Spleen (tissue), 11 donors: Measurements from ENCODE around the gene MCRIP1. TPM values are rescaled to one million over a fixed set of nuclear protein-coding genes. Genes with fewer than 3 reads are reported as not detected.

Experiments
- DNase-seq: peaks from one replicate; pipeline ENCODE4 v3.0.0-alpha.2; 2020
- H3K27ac ChIP-seq, 8 donors: fragments of 200-600 bp; sonication (generic) in 7 of 8; 1 replicate in 4 of 8; 2 replicates in 4 of 8; pipeline versions ENCODE4 v1.5.0 to v1.8.0; 2016 to 2021; ENCODE audit warnings: inconsistent platforms in 4 of 8, mild to moderate bottlenecking in 4 of 8, moderate library complexity in 1 of 8
- H3K27me3 ChIP-seq, 7 donors: fragments of 200-600 bp; sonication (generic) in 6 of 7; replicated peaks in 1 of 7; 1 replicate in 4 of 7; 2 replicates in 3 of 7; pipeline versions ENCODE4 v1.5.0 to v1.8.0; 2016 to 2021; ENCODE audit warnings: inconsistent platforms in 3 of 7, mild to moderate bottlenecking in 1 of 7
- H3K36me3 ChIP-seq, 6 donors: fragments of 200-600 bp; sonication (generic) in 5 of 6; 1 replicate in 4 of 6; 2 replicates in 2 of 6; pipeline versions ENCODE4 v1.5.0 to v1.8.0; 2016 to 2021; ENCODE audit warnings: inconsistent platforms in 2 of 6
- H3K4me1 ChIP-seq, 6 donors: fragments of 200-600 bp; sonication (generic) in 5 of 6; 1 replicate in 3 of 6; 2 replicates in 3 of 6; pipeline versions ENCODE4 v1.5.0 to v1.8.0; 2016 to 2021; ENCODE audit warnings: inconsistent platforms in 3 of 6
- H3K4me3 ChIP-seq, 8 donors: fragments of 200-600 bp; sonication (generic) in 7 of 8; 1 replicate in 4 of 8; 2 replicates in 4 of 8; pipeline versions ENCODE4 v1.5.0 to v1.8.0; 2016 to 2021; ENCODE audit warnings: inconsistent platforms in 4 of 8, mild to moderate bottlenecking in 4 of 8, moderate library complexity in 2 of 8
- H3K9me3 ChIP-seq, 8 donors: fragments of 200-600 bp; sonication (generic) in 7 of 8; 1 replicate in 4 of 8; 2 replicates in 4 of 8; pipeline versions ENCODE4 v1.5.0 to v1.8.0; 2016 to 2021; ENCODE audit warnings: inconsistent platforms in 4 of 8
- POLR2A ChIP-seq, 3 donors: fragments of 450-650 bp; IDR thresholded peaks; one replicate each; pipeline ENCODE4 v1.5.1; 2017; ENCODE audit warnings: antibody characterized with exemption in 3 of 3, mild to moderate bottlenecking in 1 of 3
- POLR2AphosphoS5 ChIP-seq, 3 donors: sonication (generic); formaldehyde crosslinking; IDR thresholded peaks; one replicate each; pipeline ENCODE4 v1.5.1; 2017; ENCODE audit warnings: antibody characterized with exemption in 3 of 3
- WGBS, 5 donors: extraction: QIAGEN DNeasy Blood & Tissue Kit in 3 of 5; methylation state at CpG; one replicate each; pipeline versions ENCODE4 v1.1.5 to v1.1.7; 2013 to 2018; 5-methylcytosine and 5-hydroxymethylcytosine counted together
- intact Hi-C: fragments of 100-400 bp; cut with DNase I; formaldehyde crosslinking; loops from one replicate; pipeline ENCODE4 v1.15.0; 2023; ENCODE audit warnings: low total_unique reads
- polyA plus RNA-seq, 3 donors: library from polyadenylated mRNA; stranded (reverse); fragments of 200-250 nt; gene quantifications; one replicate each; pipeline ENCODE4 v1.2.1, GENCODE V29; 2013
- total RNA-seq, 7 donors: library from RNA; depleted of rRNA in 3 of 7; stranded (reverse); fragments of >200 nt in 3 of 7; fragmentation: NEBNext Ultra II Directional in 4 of 7; extraction: Animal tissue kit (Norgen Biotek cat#: 25700) in 4 of 7; gene quantifications; one replicate each; pipeline versions ENCODE4 v1.1.0 to v1.2.1, GENCODE V29; 2016 to 2021
- TF ChIP-seq, protein P1 (sequence below), 11 experiments: fragments of 200-600 bp in 7 of 11; fragments of 450-650 bp in 4 of 11; sonication (generic) in 4 of 11; IDR thresholded peaks in 8 of 11; conservative IDR thresholded peaks in 3 of 11; 1 replicate in 7 of 11; 2 replicates in 4 of 11; pipeline versions ENCODE4 v1.4.0 to v1.8.0; 2016 to 2021; ENCODE audit warnings: antibody characterized with exemption in 11 of 11, inconsistent platforms in 4 of 11, mild to moderate bottlenecking in 1 of 11
- donor health status: healthy with polysubstance abuse.
- donor health status: DM: no; HTN: no; CAD: no; lungs with moderate emphysema.
- donor health status: DM: no; HTN: no; CAD: no.
- donor health status: Bipolar disorder and iron deficiency.
- donor health status: healthy.
- donor health status: DM: no; HTN: no; CAD: no.
- donor health status: DM: yes; HTN: yes; CAD: no.

Gene MCRIP1
- total and polyA plus RNA-seq, 10 donors: 47.5 to 182 (median 64.6) TPM

- intact Hi-C loops: no loop called here
- peaks cover 0 to 55% (median 19%) of the 10 kb centered on the region in 6 donors for H3K36me3 ChIP-seq
These were observed 27.9 kb upstream of the MCRIP1 start for GRCh38 chr17:81860756-81861568.

GRCh38 chr17:81859906-81860755, 27.0 kb upstream of the MCRIP1 start, which contains the start of gene P4HB:
Gene P4HB (minus strand): TSS chr17:81860535. CDS start chr17:81860471, 64 bp downstream.
- WGBS, 5 donors: 0 to 1% (median 0%) methylated on average over 32 to 95 of the region's 95 CpGs
- Histone ChIP-seq H3K27ac (peak within 1 kb of the TSS; percentile 95 to 98 (median 97)), H3K36me3 (peaks cover 0 to 55% (median 27%) of the 10 kb centered on the region in 6 donors), H3K27me3 (no peaks in the 10 kb centered on the region), H3K9me3 (no peaks in the 10 kb centered on the region), H3K4me3 (peak within 1 kb of the TSS; percentile 78 to 99 (median 92)), H3K4me1 (peaks cover 31 to 90% (median 74%) of the 10 kb centered on the region in 6 donors)
- TF ChIP-seq, protein P1, sequence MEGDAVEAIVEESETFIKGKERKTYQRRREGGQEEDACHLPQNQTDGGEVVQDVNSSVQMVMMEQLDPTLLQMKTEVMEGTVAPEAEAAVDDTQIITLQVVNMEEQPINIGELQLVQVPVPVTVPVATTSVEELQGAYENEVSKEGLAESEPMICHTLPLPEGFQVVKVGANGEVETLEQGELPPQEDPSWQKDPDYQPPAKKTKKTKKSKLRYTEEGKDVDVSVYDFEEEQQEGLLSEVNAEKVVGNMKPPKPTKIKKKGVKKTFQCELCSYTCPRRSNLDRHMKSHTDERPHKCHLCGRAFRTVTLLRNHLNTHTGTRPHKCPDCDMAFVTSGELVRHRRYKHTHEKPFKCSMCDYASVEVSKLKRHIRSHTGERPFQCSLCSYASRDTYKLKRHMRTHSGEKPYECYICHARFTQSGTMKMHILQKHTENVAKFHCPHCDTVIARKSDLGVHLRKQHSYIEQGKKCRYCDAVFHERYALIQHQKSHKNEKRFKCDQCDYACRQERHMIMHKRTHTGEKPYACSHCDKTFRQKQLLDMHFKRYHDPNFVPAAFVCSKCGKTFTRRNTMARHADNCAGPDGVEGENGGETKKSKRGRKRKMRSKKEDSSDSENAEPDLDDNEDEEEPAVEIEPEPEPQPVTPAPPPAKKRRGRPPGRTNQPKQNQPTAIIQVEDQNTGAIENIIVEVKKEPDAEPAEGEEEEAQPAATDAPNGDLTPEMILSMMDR (IDR thresholded peaks at IDR 0.05 in 8 of 11, conservative IDR thresholded peaks at IDR 0.05 in 3 of 11): no peak
- TF ChIP-seq POLR2A (IDR thresholded peaks at IDR 0.05) (peak in 2 of 3 donors; percentile 63 to 72), POLR2AphosphoS5 (IDR thresholded peaks at IDR 0.05) (peak; percentile 85 to 90 (median 87))
- intact Hi-C loops: no loop called here
- peak; percentile 98 for DNase-seq

More at GRCh38 chr17:81860756-81861568, 27.9 kb upstream of the MCRIP1 start:
- 0 to 1% (median 0%) methylated on average over 59 to 74 of the region's 74 CpGs for WGBS, 5 donors
- no peaks in the 10 kb centered on the region for H3K9me3 ChIP-seq
- peak overlapping the region; percentile 63 to 93 (median 84) for H3K4me3 ChIP-seq
- no peaks in the 10 kb centered on the region for H3K27me3 ChIP-seq
- DNase-seq: peak; percentile 99
- TF ChIP-seq POLR2A (IDR thresholded peaks at IDR 0.05) (peak; percentile 75 to 82 (median 75)), POLR2AphosphoS5 (IDR thresholded peaks at IDR 0.05) (peak; percentile 98 to 99 (median 98))
- TF ChIP-seq, protein P1 (IDR thresholded peaks at IDR 0.05 in 8 of 11, conservative IDR thresholded peaks at IDR 0.05 in 3 of 11): peak in 4 of 11 experiments; percentile 18 to 60 (median 36)
- H3K27ac ChIP-seq: peak overlapping the region; percentile 95 to 98 (median 97)
- peaks cover 31 to 90% (median 72%) of the 10 kb centered on the region in 6 donors for H3K4me1 ChIP-seq

- peak overlapping the region; percentile 91 to 98 (median 96) for H3K27ac ChIP-seq
- intact Hi-C loops: no loop called here
- TF ChIP-seq POLR2A (IDR thresholded peaks at IDR 0.05) (no peak), POLR2AphosphoS5 (IDR thresholded peaks at IDR 0.05) (peak; percentile 25 to 80 (median 64))
- H3K9me3 ChIP-seq: no peaks in the 10 kb centered on the region
- no peak for DNase-seq
- no peaks in the 10 kb centered on the region for H3K27me3 ChIP-seq
- WGBS, 5 donors: 43 to 54% (median 51%) methylated on average over 22 to 23 of the region's 23 CpGs
- peak overlapping the region; percentile 78 to 99 (median 92) for H3K4me3 ChIP-seq
- H3K36me3 ChIP-seq: peaks cover 2 to 64% (median 36%) of the 10 kb centered on the region in 6 donors
- H3K4me1 ChIP-seq: peaks cover 34 to 90% (median 80%) of the 10 kb centered on the region in 6 donors
These were observed 26.1 kb upstream of the MCRIP1 start for GRCh38 chr17:81858967-81859905.
